ENCODE measurements around the gene XCL2. TPM values are rescaled to one million over a fixed set of nuclear protein-coding genes. Genes with fewer than 3 reads are reported as not detected.

XCL2 gene
- total and polyA plus RNA-seq, 7 donors = 1.4 to 1.9 TPM; not detected in 5

DNA sequence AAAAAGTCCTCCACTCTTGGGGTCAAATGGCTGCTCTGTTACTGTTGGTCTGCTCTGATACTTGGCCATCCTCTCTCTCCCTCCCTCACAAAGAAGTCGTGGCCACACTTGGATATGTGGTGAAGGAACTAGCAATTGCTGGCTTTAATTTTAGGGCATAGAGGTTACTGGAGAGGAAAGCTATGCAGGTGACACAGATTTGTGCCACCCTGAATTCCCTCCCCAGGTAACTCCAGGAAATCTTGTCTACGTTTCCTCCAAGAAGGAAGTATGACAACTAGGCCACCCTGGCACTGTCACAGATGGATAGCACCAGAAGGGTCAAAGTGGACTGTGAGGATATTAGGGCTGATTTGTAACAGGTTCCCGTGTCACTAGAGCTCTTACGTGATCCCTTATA, 36.0 kb downstream of the XCL2 start:
- intact Hi-C loops (cut with DNase I) = no loop called here
- Histone ChIP-seq H3K27me3 (no peaks in the 10 kb centered on the region), H3K4me1 (peaks cover 0 to 49% (median 31%) of the 10 kb centered on the region in 4 donors), H3K27ac (peak overlapping the region; percentile 7 to 43 (median 17)), H3K36me3 (no peaks in the 10 kb centered on the region), H3K9me3 (no peaks in the 10 kb centered on the region), H3K4me3 (no peak overlapping the region)
- TF ChIP-seq POLR2AphosphoS5 (IDR thresholded peaks at IDR 0.05) (no peak), POLR2A (IDR thresholded peaks at IDR 0.05) (no peak)
- no peak for DNase-seq
- 95% methylated on average over 4 of the region's 4 CpGs for WGBS, 2 donors

DNA sequence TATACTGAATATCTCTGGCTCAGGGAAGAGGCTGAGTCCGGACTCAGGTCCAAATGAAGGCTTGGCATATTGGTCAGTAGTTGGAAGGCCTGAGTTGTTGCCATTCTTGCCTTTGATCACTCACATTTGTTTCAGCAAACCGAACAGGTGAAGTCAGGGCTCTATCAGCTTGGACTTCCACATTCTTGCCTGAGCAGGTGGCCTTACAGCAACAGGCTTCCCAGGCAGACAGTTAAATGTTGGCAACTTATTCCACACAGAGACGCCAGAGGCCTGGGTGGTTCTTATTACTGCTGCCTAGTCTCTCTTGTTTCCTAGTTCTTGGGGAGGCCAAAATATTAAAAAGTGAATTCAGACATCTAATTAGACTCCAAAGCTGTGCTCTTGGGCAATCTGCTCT, 36.6 kb downstream of the XCL2 start:
- H3K36me3 ChIP-seq = no peaks in the 10 kb centered on the region
- peak overlapping the region; percentile 7 to 43 (median 17) for H3K27ac ChIP-seq
- H3K4me3 ChIP-seq = no peak overlapping the region
- intact Hi-C loops (cut with DNase I) = no loop called here
- WGBS, 2 donors = 68 to 76% methylated on average over 3 of the region's 3 CpGs
- H3K9me3 ChIP-seq = no peaks in the 10 kb centered on the region
- TF ChIP-seq POLR2AphosphoS5 (IDR thresholded peaks at IDR 0.05) (no peak), POLR2A (IDR thresholded peaks at IDR 0.05) (no peak), EP300 (IDR thresholded peaks at IDR 0.05) (no peak), CTCF (IDR thresholded peaks at IDR 0.05) (no peak)
- peaks cover 0 to 48% (median 28%) of the 10 kb centered on the region in 4 donors for H3K4me1 ChIP-seq
- no peaks in the 10 kb centered on the region for H3K27me3 ChIP-seq
- DNase-seq = no peak

DNA sequence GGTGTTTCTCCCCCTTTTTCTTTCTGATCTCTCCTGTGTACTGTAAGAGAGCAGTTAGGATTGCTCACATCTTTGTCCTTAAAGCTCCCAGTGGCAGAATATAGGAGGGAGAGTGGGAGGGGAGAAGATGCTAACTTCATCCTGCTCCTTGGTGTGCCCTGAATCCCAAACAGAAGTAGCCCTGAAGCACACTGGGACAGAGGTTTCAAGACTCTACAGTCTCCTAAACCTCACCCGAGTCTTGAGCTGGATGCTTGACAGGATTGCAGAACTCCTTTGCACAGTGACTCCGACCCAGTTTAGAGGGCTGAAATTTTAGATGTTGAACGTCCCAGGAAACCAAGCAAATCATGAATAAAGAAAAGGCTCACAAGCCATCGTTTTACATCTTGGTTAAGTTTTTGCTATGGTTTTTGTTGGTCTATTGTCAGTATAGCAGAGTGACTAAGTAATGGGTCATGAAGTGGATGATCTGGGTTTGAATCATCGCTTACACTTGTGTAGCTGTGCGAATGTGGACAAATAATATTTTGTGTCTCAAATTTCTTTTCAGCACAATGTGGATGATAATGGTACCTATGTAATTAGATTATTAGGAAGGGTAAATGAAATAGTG, 37.5 kb downstream of the XCL2 start:
- TF ChIP-seq POLR2AphosphoS5 (IDR thresholded peaks at IDR 0.05) = no peak
- no peak for TF ChIP-seq EP300 (IDR thresholded peaks at IDR 0.05)
- TF ChIP-seq POLR2A (IDR thresholded peaks at IDR 0.05) = no peak
- TF ChIP-seq CTCF (IDR thresholded peaks at IDR 0.05) = no peak
- no peak for DNase-seq
- H3K27me3 ChIP-seq = no peaks in the 10 kb centered on the region
- peaks cover 0 to 48% (median 27%) of the 10 kb centered on the region in 4 donors for H3K4me1 ChIP-seq
- no peaks in the 10 kb centered on the region for H3K36me3 ChIP-seq
- intact Hi-C loops (cut with DNase I) = no loop called here
- H3K9me3 ChIP-seq = no peaks in the 10 kb centered on the region
- WGBS, 2 donors = 91 to 94% methylated on average over 6 of the region's 6 CpGs
- peak overlapping the region in 2 of 4 donors; percentile 7 to 43 for H3K27ac ChIP-seq
- H3K4me3 ChIP-seq = no peak overlapping the region

GRCh38 chr1:168505006-168505405, 38.8 kb downstream of the XCL2 start:
- Histone ChIP-seq H3K4me3 (no peak overlapping the region), H3K4me1 (peaks cover 0 to 55% (median 34%) of the 10 kb centered on the region in 4 donors), H3K27ac (peak overlapping the region in 1 of 4 donors; percentile 45), H3K27me3 (no peaks in the 10 kb centered on the region), H3K36me3 (no peaks in the 10 kb centered on the region), H3K9me3 (no peaks in the 10 kb centered on the region)
- DNase-seq = no peak
- WGBS, 2 donors = 94 to 96% methylated on average over 1 of the region's 1 CpG
- intact Hi-C loops (cut with DNase I) = no loop called here
- TF ChIP-seq CTCF (IDR thresholded peaks at IDR 0.05) = no peak
- TF ChIP-seq EP300 (IDR thresholded peaks at IDR 0.05) = no peak
- no peak for TF ChIP-seq POLR2A (IDR thresholded peaks at IDR 0.05)
- no peak for TF ChIP-seq POLR2AphosphoS5 (IDR thresholded peaks at IDR 0.05)

DNA sequence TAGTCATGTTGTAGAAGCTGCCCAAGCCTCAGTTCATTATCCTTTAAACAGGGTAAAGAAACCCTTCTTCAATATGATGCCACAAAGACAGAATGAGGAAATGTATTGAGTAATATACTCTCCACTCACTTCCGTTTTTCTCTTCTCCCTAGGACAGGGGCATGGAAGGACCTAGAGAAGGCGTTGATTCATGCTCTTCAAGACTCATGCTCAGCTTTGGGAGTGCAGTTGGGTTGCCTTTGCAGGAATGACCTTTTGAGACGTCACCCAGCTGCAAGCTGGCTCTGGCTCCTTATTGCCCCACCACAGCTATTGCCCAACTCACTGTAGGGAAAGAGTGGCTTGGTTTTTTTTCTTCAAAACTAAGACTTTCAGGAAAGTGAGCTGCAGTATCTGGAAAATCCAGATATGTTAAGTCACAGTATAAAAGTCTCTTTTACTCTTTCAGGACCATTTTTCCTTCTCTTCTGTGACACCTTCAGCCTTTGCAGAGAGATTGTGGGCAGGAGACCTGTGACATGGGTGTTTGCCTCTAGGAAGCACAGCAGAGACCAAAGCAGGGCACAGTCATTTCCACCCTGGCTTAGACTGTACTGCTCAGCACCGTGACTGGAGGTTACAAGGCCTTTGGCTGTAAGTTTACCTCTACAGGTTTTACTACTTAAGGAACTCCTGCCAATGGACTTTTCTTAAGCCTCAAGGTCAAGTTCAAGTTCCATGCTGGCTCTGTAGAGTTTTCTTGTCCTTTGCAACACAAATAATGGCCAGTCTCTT, 39.5 kb downstream of the XCL2 start:
- H3K9me3 ChIP-seq = no peaks in the 10 kb centered on the region
- peaks cover 0 to 55% (median 35%) of the 10 kb centered on the region in 4 donors for H3K4me1 ChIP-seq
- intact Hi-C loops (cut with DNase I) = no loop called here
- H3K4me3 ChIP-seq = no peak overlapping the region
- no peaks in the 10 kb centered on the region for H3K27me3 ChIP-seq
- TF ChIP-seq EP300 (IDR thresholded peaks at IDR 0.05) = no peak
- peak in 2 of 4 donors; percentile 33 to 36 for TF ChIP-seq POLR2AphosphoS5 (IDR thresholded peaks at IDR 0.05)
- WGBS, 2 donors = 64 to 72% methylated on average over 4 of the region's 4 CpGs
- H3K27ac ChIP-seq = peak overlapping the region in 2 of 4 donors; percentile 29 to 45
- DNase-seq = peak; percentile 80
- no peaks in the 10 kb centered on the region for H3K36me3 ChIP-seq

All from sigmoid colon (tissue), 7 donors.